Large intestine (tissue), 3 donors: ENCODE results near the gene TET3. TPM values are rescaled to one million over a fixed set of nuclear protein-coding genes. Genes with fewer than 3 reads are reported as not detected.
A peak's percentile ranks its signal among the peaks of the same experiment; 100 is the strongest.

Source experiments
- DNase-seq, 2 donors: peaks; one replicate each; pipeline versions ENCODE4 v3.0.0 to v3.0.0-alpha.2; 2013
- H3K27ac ChIP-seq: one replicate; pipeline ENCODE4 v1.5.1; 2013; ENCODE audit warnings: low read length
- H3K27me3 ChIP-seq: 2 replicates; pipeline ENCODE4 v1.6.1; 2013; ENCODE audit warnings: low read length; ENCODE audit not compliant: control insufficient read depth, insufficient read depth
- H3K36me3 ChIP-seq: 2 replicates; pipeline ENCODE4 v1.6.1; 2013; ENCODE audit warnings: low read length; ENCODE audit not compliant: control insufficient read depth, insufficient read depth
- H3K4me1 ChIP-seq: one replicate; pipeline ENCODE4 v1.6.1; 2013; ENCODE audit warnings: low read length; ENCODE audit not compliant: control insufficient read depth, insufficient read depth
- H3K4me3 ChIP-seq: one replicate; pipeline ENCODE4 v1.5.1; 2013; ENCODE audit warnings: low read length
- H3K9me3 ChIP-seq: one replicate; pipeline ENCODE4 v1.6.1; 2013; ENCODE audit warnings: mild to moderate bottlenecking, low read depth, low read length, moderate library complexity; ENCODE audit not compliant: control insufficient read depth
- WGBS: methylation state at CpG from one replicate; pipeline ENCODE4 v1.1.5; 2013; ENCODE audit warnings: low lambda C conversion rate; ENCODE audit not compliant: insufficient coverage; 5-methylcytosine and 5-hydroxymethylcytosine counted together
- polyA plus RNA-seq: library from polyadenylated mRNA; unstranded; fragments of 120-200 nt; gene quantifications from one replicate; pipeline ENCODE4 v1.2.1, GENCODE V29; 2013

Gene TET3
- polyA plus RNA-seq, 1 donor = 18.1 TPM

DNA sequence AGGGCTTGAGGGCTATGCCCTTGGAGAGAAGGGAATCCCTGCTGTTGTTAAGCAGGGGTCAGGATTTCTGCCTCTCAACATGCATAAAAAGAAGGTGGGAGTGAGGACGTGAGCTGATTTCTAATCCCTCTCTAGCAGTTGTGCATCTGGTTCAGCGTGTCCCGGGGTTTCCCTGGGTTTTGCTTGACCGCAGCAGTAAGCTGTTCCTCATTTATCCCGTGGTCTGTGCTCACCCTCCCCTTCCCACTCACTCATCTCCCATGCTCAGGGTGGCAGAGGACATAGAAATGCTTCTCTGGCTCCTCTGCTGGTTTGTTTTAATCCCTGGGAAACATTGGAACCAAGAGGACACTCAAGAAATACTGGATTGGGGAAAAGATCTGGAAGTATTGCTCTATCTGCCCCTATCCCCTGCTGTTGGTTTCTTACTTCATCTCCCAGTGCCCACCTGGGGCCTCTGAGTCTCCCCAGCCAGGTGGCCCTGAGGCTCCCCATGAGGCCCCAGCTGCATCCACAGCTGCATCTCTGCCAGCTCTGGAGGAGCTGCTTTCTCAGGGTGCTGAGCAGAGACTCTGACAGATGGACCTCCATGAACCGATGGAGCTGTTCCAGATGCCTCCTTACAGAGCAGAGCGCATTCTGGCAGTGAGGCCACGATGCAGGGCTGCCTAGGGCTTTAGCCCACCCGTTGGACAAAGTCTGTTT is 36.1 kb downstream of the TET3 start:
- no peaks in the 10 kb centered on the region for H3K9me3 ChIP-seq
- H3K4me3 ChIP-seq = no peak overlapping the region
- no peak for DNase-seq
- peaks cover 6% of the 10 kb centered on the region for H3K4me1 ChIP-seq
- peaks cover 3% of the 10 kb centered on the region for H3K36me3 ChIP-seq
- H3K27ac ChIP-seq = no peak overlapping the region
- WGBS = no CpG with 5 or more reads among the region's 9 CpGs
- H3K27me3 ChIP-seq = no peaks in the 10 kb centered on the region

GRCh38 chr2:74021407-74021755 is 36.7 kb downstream of the TET3 start:
- Histone ChIP-seq H3K36me3 (peaks cover 3% of the 10 kb centered on the region), H3K4me3 (no peak overlapping the region), H3K4me1 (peaks cover 8% of the 10 kb centered on the region), H3K27me3 (no peaks in the 10 kb centered on the region), H3K27ac (no peak overlapping the region), H3K9me3 (no peaks in the 10 kb centered on the region)
- no CpG with 5 or more reads among the region's 5 CpGs for WGBS
- no peak for DNase-seq

DNA sequence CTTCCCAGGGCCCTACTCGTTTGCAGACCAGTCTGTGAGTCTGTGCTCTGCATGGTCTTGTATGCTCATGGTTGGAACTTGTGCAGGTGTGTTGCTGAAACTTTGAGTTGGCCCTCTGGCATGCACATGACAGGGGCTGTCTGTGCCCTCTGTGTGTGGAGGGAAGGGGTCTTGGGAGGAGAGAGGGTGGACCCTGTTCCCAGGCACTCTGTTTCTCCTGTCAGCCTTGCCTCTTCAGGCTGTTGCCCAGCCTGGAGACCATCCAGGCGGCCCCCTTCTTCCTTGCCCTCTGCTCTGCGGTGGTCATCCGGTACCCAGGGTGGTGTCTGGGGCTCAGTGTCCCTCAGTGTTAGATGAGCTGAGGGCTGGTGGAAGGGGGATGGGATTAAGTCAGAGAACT is 39.5 kb downstream of the TET3 start:
- DNase-seq = no peak
- H3K4me3 ChIP-seq = no peak overlapping the region
- no CpG with 5 or more reads among the region's 4 CpGs for whole genome bisulfite sequencing
- no peak overlapping the region for H3K27ac ChIP-seq
- no peaks in the 10 kb centered on the region for H3K9me3 ChIP-seq
- H3K36me3 ChIP-seq = peaks cover 3% of the 10 kb centered on the region
- H3K27me3 ChIP-seq = no peaks in the 10 kb centered on the region
- H3K4me1 ChIP-seq = peaks cover 17% of the 10 kb centered on the region

DNA sequence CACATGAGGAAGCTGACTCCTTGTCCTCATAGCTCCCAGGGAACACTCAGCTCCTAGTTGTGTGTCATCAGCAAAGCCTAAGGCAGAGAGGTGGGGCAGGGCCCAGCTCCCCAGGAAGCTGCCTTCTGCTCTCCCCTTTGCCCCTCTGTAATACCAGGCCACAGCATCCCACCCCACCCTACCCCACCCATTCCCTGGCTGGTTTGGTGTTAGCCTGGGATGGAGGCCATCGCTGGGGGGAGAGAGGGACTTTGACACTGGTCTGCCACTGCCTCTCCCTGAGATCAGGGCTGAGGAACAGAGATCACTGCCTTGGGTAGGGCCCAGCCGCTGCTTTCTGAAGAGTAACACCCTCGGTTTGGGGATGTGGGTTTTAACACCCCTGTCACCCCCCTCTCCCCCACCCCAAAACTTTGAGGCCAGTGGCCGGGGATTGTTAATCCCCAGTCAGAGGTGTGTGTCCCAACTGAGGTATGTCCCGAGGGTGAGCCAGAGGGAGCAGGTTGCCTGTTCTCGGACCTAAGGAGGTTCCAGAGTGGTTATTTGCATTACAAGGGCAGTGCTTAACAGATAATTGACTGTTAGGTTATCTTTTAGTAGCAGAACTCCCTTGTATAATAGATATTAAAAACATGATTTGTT is 41.4 kb downstream of the TET3 start:
- Histone ChIP-seq H3K36me3 (no peaks in the 10 kb centered on the region), H3K9me3 (no peaks in the 10 kb centered on the region), H3K4me1 (peaks cover 17% of the 10 kb centered on the region), H3K27ac (peak overlapping the region; percentile 89), H3K4me3 (no peak overlapping the region), H3K27me3 (no peaks in the 10 kb centered on the region)
- WGBS = no CpG with 5 or more reads among the region's 6 CpGs
- peak; percentile 83 to 92 for DNase-seq

- Histone ChIP-seq H3K4me1 (peaks cover 17% of the 10 kb centered on the region), H3K27me3 (no peaks in the 10 kb centered on the region), H3K4me3 (no peak overlapping the region), H3K36me3 (no peaks in the 10 kb centered on the region), H3K27ac (peak overlapping the region; percentile 89), H3K9me3 (no peaks in the 10 kb centered on the region)
- WGBS = 70% methylated on average over 4 of the region's 6 CpGs
- peak in 1 of 2 donors; percentile 46 for DNase-seq
Observed at GRCh38 chr2:74026687-74027241, 42.1 kb downstream of the TET3 start.

DNA sequence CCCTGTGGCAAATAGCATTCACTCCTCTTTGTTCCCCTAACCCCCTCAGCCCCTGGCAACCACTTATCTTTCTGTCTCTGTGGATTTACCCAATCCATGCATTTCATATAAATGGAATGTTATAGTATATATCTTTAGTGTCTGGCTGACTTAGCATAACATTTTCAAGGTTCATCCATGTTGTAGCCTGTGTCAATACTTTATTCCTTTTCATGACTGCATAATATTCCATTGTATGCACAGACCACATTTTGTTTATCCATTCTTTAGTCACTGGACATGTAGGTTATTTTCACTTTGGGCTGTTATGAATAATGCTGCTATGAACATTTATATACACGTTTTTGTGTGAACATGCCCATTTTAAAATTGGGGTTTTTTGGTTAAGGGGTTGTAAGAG is 42.8 kb downstream of the TET3 start:
- H3K4me1 ChIP-seq = peaks cover 19% of the 10 kb centered on the region
- no peaks in the 10 kb centered on the region for H3K9me3 ChIP-seq
- 100% methylated on average over 1 of the region's 1 CpG for WGBS
- no peak for DNase-seq
- peak overlapping the region; percentile 89 for H3K27ac ChIP-seq
- H3K4me3 ChIP-seq = no peak overlapping the region
- H3K27me3 ChIP-seq = no peaks in the 10 kb centered on the region
- no peaks in the 10 kb centered on the region for H3K36me3 ChIP-seq

- no peaks in the 10 kb centered on the region for H3K36me3 ChIP-seq
- H3K27ac ChIP-seq = no peak overlapping the region
- DNase-seq = no peak
- H3K4me1 ChIP-seq = peaks cover 27% of the 10 kb centered on the region
- no peaks in the 10 kb centered on the region for H3K27me3 ChIP-seq
- H3K4me3 ChIP-seq = no peak overlapping the region
- no peaks in the 10 kb centered on the region for H3K9me3 ChIP-seq
Observed at GRCh38 chr2:74028290-74028689, 43.6 kb downstream of the TET3 start.

- no peaks in the 10 kb centered on the region for H3K27me3 ChIP-seq
- H3K36me3 ChIP-seq = no peaks in the 10 kb centered on the region
- no peak overlapping the region for H3K4me3 ChIP-seq
- peaks cover 30% of the 10 kb centered on the region for H3K4me1 ChIP-seq
- no peak for DNase-seq
- no peak overlapping the region for H3K27ac ChIP-seq
- no peaks in the 10 kb centered on the region for H3K9me3 ChIP-seq
Observed at GRCh38 chr2:74028741-74029140, 44.0 kb downstream of the TET3 start.

- no CpG with 5 or more reads among the region's 2 CpGs for WGBS
- H3K27ac ChIP-seq = no peak overlapping the region
- H3K4me1 ChIP-seq = peaks cover 30% of the 10 kb centered on the region
- DNase-seq = no peak
- H3K27me3 ChIP-seq = no peaks in the 10 kb centered on the region
- H3K4me3 ChIP-seq = no peak overlapping the region
- no peaks in the 10 kb centered on the region for H3K36me3 ChIP-seq
- H3K9me3 ChIP-seq = no peaks in the 10 kb centered on the region
Observed at GRCh38 chr2:74029714-74030397, 45.1 kb downstream of the TET3 start.

DNA sequence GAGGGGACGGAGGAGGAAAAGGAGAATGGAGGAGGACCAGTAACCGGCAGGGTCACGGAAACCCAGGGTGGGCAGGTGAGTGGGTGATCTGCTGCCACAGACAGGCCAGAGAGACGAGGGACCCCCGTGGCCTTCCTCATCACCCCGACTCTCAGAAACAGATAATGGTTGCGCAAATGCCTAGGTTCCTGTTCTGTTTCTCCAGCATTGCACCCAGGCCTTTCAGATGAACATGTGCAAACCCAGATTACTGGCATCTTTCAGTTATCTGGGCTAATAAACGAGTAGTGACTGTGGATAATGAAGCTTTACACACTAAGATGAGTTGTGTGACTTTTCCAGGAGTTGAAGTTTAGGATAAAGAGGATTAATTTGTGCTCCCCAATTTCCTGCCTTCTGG is 46.5 kb downstream of the TET3 start:
- Histone ChIP-seq H3K27me3 (no peaks in the 10 kb centered on the region), H3K36me3 (no peaks in the 10 kb centered on the region), H3K9me3 (no peaks in the 10 kb centered on the region), H3K4me3 (no peak overlapping the region), H3K27ac (no peak overlapping the region), H3K4me1 (peaks cover 23% of the 10 kb centered on the region)
- no peak for DNase-seq
- 100% methylated on average over 1 of the region's 8 CpGs for WGBS
